ENCODE results near the gene KIAA0040. TPM values are rescaled to one million over a fixed set of nuclear protein-coding genes. Genes with fewer than 3 reads are reported as not detected.

KIAA0040 gene
- total and polyA plus RNA-seq, 2 donors (not counting 3 experiments of a cell fraction or from before 2014, with no cell fraction given), result 8.3 to 10.9 TPM

DNA sequence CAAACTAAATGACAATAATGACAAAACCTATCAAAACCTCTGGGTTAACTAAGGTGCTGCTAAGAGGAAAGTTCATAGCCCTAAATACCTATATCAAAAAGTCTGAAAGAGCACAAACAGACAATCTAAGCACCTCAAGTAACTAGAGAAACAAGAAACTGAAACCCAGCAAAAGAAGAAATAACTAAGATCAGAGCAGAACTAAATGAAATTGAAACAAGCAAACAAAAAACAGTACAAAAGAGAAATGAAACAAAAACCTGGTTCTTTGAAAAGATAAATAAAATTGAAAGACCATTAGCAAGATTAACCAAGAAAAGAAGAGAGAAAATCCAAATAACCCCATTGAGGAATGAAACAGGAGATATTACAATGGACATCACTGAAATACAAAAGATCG lies 44.8 kb upstream of the KIAA0040 start:
- Histone ChIP-seq H3K27me3 (ENCODE audit: control insufficient read depth in 2 of 2, insufficient read depth in 2 of 2, low read length in 2 of 2) (no peaks in the 10 kb centered on the region), H3K4me1 (ENCODE audit: control insufficient read depth, extremely low read depth, insufficient read depth, low read length) (no peaks in the 10 kb centered on the region), H2AFZ (ENCODE audit: low read depth, low read length) (no peak overlapping the region), H3K36me3 (ENCODE audit: control insufficient read depth in 2 of 2, extremely low read depth in 1 of 2, insufficient read depth in 2 of 2, low read length in 2 of 2) (no peaks in the 10 kb centered on the region), H3K4me3 (replicated peaks in 1 of 3; ENCODE audit: insufficient read depth in 1 of 3, low read depth in 1 of 3, low read length in 3 of 3) (no peak overlapping the region), H3K79me2 (ENCODE audit: control insufficient read depth, insufficient read depth, low read length) (no peaks in the 10 kb centered on the region), H3K9me1 (replicated peaks; ENCODE audit: control insufficient read depth, extremely low read depth, insufficient read depth, low read length) (no peaks in the 10 kb centered on the region), H3K27ac (ENCODE audit: insufficient read depth, low read depth, low read length) (no peak overlapping the region), H4K20me1 (replicated peaks; ENCODE audit: control insufficient read depth, extremely low read depth, insufficient read depth, low read length) (no peaks in the 10 kb centered on the region), H3K9me3 (replicated peaks; ENCODE audit: control insufficient read depth, insufficient read depth, low read length) (no peaks in the 10 kb centered on the region), H3K4me2 (ENCODE audit: insufficient read depth, low read length) (no peak overlapping the region), H3K9ac (replicated peaks; ENCODE audit: extremely low read depth, insufficient read depth, low read length) (no peak overlapping the region)
- CTCF ChIA-PET, result no interaction called here
- POLR2A ChIA-PET, result no interaction called here
- BruUV-seq (replicated peaks), result no TSS peak
- dilution Hi-C loops (cut with MboI; ENCODE audit: extremely low pct_ligation_motif_present, low sequenced_read_pairs), result no loop called here
- no peak for TF ChIP-seq EZH2 (IDR thresholded peaks at IDR 0.05; ENCODE audit: borderline replicate concordance, low read depth, low read length, severe bottlenecking)
- TF ChIP-seq, protein P1, sequence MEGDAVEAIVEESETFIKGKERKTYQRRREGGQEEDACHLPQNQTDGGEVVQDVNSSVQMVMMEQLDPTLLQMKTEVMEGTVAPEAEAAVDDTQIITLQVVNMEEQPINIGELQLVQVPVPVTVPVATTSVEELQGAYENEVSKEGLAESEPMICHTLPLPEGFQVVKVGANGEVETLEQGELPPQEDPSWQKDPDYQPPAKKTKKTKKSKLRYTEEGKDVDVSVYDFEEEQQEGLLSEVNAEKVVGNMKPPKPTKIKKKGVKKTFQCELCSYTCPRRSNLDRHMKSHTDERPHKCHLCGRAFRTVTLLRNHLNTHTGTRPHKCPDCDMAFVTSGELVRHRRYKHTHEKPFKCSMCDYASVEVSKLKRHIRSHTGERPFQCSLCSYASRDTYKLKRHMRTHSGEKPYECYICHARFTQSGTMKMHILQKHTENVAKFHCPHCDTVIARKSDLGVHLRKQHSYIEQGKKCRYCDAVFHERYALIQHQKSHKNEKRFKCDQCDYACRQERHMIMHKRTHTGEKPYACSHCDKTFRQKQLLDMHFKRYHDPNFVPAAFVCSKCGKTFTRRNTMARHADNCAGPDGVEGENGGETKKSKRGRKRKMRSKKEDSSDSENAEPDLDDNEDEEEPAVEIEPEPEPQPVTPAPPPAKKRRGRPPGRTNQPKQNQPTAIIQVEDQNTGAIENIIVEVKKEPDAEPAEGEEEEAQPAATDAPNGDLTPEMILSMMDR (IDR thresholded peaks at IDR 0.05; ENCODE audit: extremely low read depth in 1 of 2, insufficient read depth in 1 of 2, low read depth in 1 of 2, low read length in 2 of 2), result no peak
- TF ChIP-seq, protein P2, sequence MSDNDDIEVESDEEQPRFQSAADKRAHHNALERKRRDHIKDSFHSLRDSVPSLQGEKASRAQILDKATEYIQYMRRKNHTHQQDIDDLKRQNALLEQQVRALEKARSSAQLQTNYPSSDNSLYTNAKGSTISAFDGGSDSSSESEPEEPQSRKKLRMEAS (IDR thresholded peaks at IDR 0.05; ENCODE audit: insufficient read depth, insufficient read length), result no peak
- TF ChIP-seq GATA2 (IDR thresholded peaks at IDR 0.05; ENCODE audit: insufficient read depth, insufficient read length, low read depth, low read length), result no peak
- TF ChIP-seq FOS (IDR thresholded peaks at IDR 0.05; ENCODE audit: borderline replicate concordance, insufficient read depth, low read length), result no peak
- TF ChIP-seq MYC (IDR thresholded peaks at IDR 0.05; ENCODE audit: low read depth, low read length), result no peak
- no peak for TF ChIP-seq POLR2AphosphoS5 (IDR thresholded peaks at IDR 0.05; ENCODE audit: insufficient read depth, low read depth, low read length)
- no peak for TF ChIP-seq JUN (IDR thresholded peaks at IDR 0.05; ENCODE audit: borderline replicate concordance, insufficient read depth, insufficient read length, low read depth)
- TF ChIP-seq POLR2A (IDR thresholded peaks at IDR 0.05; ENCODE audit: low read depth, low read length), result no peak
- intact Hi-C loops (cut with micrococcal nuclease), result no loop called here
- DNase-seq (ENCODE audit: low read depth, low spot score), result no peak
- no peak for FAIRE-seq

Data from endothelial cell of umbilical vein (primary cell).